Erythroblast (primary cell): ENCODE measurements around the gene DMKN.

Experiments used
- GATA1 ChIP-seq: IDR thresholded peaks from 2 replicates; pipeline ENCODE4 v1.6.1; 2011; ENCODE audit warnings: low read depth, mild to moderate bottlenecking, control low read depth, low read length, moderate library complexity
- POLR2A ChIP-seq: IDR thresholded peaks from 2 replicates; pipeline ENCODE4 v1.6.1; 2011; ENCODE audit warnings: mild to moderate bottlenecking, low read length

GRCh38 chr19:35471946-35472345 lies 41.5 kb downstream of the DMKN start:
- TF ChIP-seq POLR2A (no peak), GATA1 (no peak)
